ENCODE measurements around the gene KRTAP21-3. TPM values are rescaled to one million over a fixed set of nuclear protein-coding genes. Genes with fewer than 3 reads are reported as not detected.

Gene KRTAP21-3
- total and polyA plus RNA-seq, 12 donors: not detected

GRCh38 chr21:30713766-30714165 lies 4.8 kb downstream of the KRTAP21-3 start:
- no peak for DNase-seq
- Histone ChIP-seq H3K27ac (no peak overlapping the region), H3K36me3 (replicated peaks in 1 of 2) (no peaks in the 10 kb centered on the region), H3K4me3 (no peak overlapping the region), H3K4me1 (replicated peaks in 1 of 2) (no peaks in the 10 kb centered on the region), H3K27me3 (no peaks in the 10 kb centered on the region), H3K9me3 (replicated peaks in 1 of 3) (no peaks in the 10 kb centered on the region)
- WGBS, 4 donors: 84 to 87% (median 85%) methylated on average over 3 of the region's 3 CpGs
- intact Hi-C loops (cut with DNase I): no loop called here
- no peak for TF ChIP-seq CTCF (IDR thresholded peaks at IDR 0.05)
- no peak for TF ChIP-seq POLR2A (IDR thresholded peaks at IDR 0.05)

GRCh38 chr21:30710499-30710898 lies 8.1 kb downstream of the KRTAP21-3 start:
- Histone ChIP-seq H3K27ac (no peak overlapping the region), H3K9me3 (replicated peaks in 1 of 3) (no peaks in the 10 kb centered on the region), H3K4me3 (no peak overlapping the region), H3K27me3 (no peaks in the 10 kb centered on the region), H3K36me3 (replicated peaks in 1 of 2) (no peaks in the 10 kb centered on the region), H3K4me1 (replicated peaks in 1 of 2) (no peaks in the 10 kb centered on the region)
- intact Hi-C loops (cut with DNase I): no loop called here
- 18 to 35% (median 30%) methylated on average over 3 of the region's 3 CpGs for WGBS, 4 donors
- TF ChIP-seq POLR2A (IDR thresholded peaks at IDR 0.05) (no peak), CTCF (IDR thresholded peaks at IDR 0.05) (no peak)
- no peak for DNase-seq

GRCh38 chr21:30707409-30707808 lies 11.2 kb downstream of the KRTAP21-3 start:
- DNase-seq: no peak
- intact Hi-C loops (cut with DNase I): no loop called here
- Histone ChIP-seq H3K27me3 (no peaks in the 10 kb centered on the region), H3K4me3 (no peak overlapping the region), H3K27ac (no peak overlapping the region), H3K36me3 (replicated peaks in 1 of 2) (no peaks in the 10 kb centered on the region), H3K4me1 (replicated peaks in 1 of 2) (no peaks in the 10 kb centered on the region), H3K9me3 (replicated peaks in 1 of 3) (no peaks in the 10 kb centered on the region)
- TF ChIP-seq CTCF (IDR thresholded peaks at IDR 0.05) (no peak), POLR2A (IDR thresholded peaks at IDR 0.05) (no peak)

- TF ChIP-seq POLR2A (IDR thresholded peaks at IDR 0.05) (no peak), CTCF (IDR thresholded peaks at IDR 0.05) (no peak)
- intact Hi-C loops (cut with DNase I): no loop called here
- 33 to 38% (median 35%) methylated on average over 1 of the region's 1 CpG for WGBS, 4 donors
These were observed 22.6 kb downstream of the KRTAP21-3 start for GRCh38 chr21:30695956-30696355.

More at GRCh38 chr21:30695956-30696355, 22.6 kb downstream of the KRTAP21-3 start:
- Histone ChIP-seq H3K27me3 (no peaks in the 10 kb centered on the region), H3K27ac (no peak overlapping the region), H3K36me3 (replicated peaks in 1 of 2) (no peaks in the 10 kb centered on the region), H3K4me3 (no peak overlapping the region), H3K4me1 (replicated peaks in 1 of 2) (no peaks in the 10 kb centered on the region), H3K9me3 (replicated peaks in 1 of 3) (no peaks in the 10 kb centered on the region)
- no peak for DNase-seq

Measured in adrenal gland (tissue), 12 donors.